ENCODE measurements around the gene KSR2. TPM values are rescaled to one million over a fixed set of nuclear protein-coding genes. Genes with fewer than 3 reads are reported as not detected.

KSR2 gene
- total and polyA plus RNA-seq, 2 donors (not counting 3 experiments of a cell fraction or from before 2014, with no cell fraction given), result 2.1 to 5.2 TPM

DNA sequence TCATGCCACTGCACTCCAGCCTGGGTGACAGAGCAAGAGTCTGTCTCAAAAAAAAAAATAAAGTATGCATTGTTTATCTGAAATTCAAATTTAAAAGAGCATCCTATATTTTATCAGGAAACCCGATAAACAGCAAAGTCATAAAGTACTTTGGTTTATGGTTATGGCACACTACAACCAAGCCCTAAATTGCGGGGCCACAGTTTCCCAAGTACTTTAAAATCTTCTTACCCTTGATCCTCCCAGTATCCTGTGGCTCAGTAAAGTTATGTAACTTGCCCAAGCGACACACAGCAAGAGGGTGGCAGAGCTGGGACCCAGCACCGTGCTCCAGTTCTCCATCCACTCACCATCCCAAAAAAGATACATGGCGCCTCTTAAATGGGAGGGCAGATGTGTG is 35.2 kb downstream of the KSR2 start:
- no peaks in the 10 kb centered on the region for H3K27me3 ChIP-seq (ENCODE audit: control insufficient read depth in 2 of 2, insufficient read depth in 2 of 2, low read length in 2 of 2)
- no peaks in the 10 kb centered on the region for H3K9me3 ChIP-seq (replicated peaks; ENCODE audit: control insufficient read depth, insufficient read depth, low read length)
- no peak for FAIRE-seq
- no peaks in the 10 kb centered on the region for H4K20me1 ChIP-seq (replicated peaks; ENCODE audit: control insufficient read depth, extremely low read depth, insufficient read depth, low read length)
- H3K27ac ChIP-seq (ENCODE audit: insufficient read depth, low read depth, low read length), result no peak overlapping the region
- no TSS peak for BruUV-seq (replicated peaks)
- no peak overlapping the region for H3K4me2 ChIP-seq (ENCODE audit: insufficient read depth, low read length)
- ChIA-PET CTCF (no interaction called here), POLR2A (no interaction called here)
- DNase-seq (ENCODE audit: low read depth, low spot score), result no peak
- dilution Hi-C loops (cut with MboI; ENCODE audit: extremely low pct_ligation_motif_present, low sequenced_read_pairs) (no loop called here), intact Hi-C loops (cut with micrococcal nuclease) (no loop called here)
- no peaks in the 10 kb centered on the region for H3K79me2 ChIP-seq (ENCODE audit: control insufficient read depth, insufficient read depth, low read length)
- H3K4me1 ChIP-seq (ENCODE audit: control insufficient read depth, extremely low read depth, insufficient read depth, low read length), result no peaks in the 10 kb centered on the region
- TF ChIP-seq JUN (IDR thresholded peaks at IDR 0.05; ENCODE audit: borderline replicate concordance, insufficient read depth, insufficient read length, low read depth) (no peak), POLR2A (IDR thresholded peaks at IDR 0.05; ENCODE audit: low read depth, low read length) (no peak), FOS (IDR thresholded peaks at IDR 0.05; ENCODE audit: borderline replicate concordance, insufficient read depth, low read length) (no peak), MYC (IDR thresholded peaks at IDR 0.05; ENCODE audit: low read depth, low read length) (no peak), EZH2 (IDR thresholded peaks at IDR 0.05; ENCODE audit: borderline replicate concordance, low read depth, low read length, severe bottlenecking) (no peak), GATA2 (IDR thresholded peaks at IDR 0.05; ENCODE audit: insufficient read depth, insufficient read length, low read depth, low read length) (no peak), POLR2AphosphoS5 (IDR thresholded peaks at IDR 0.05; ENCODE audit: insufficient read depth, low read depth, low read length) (no peak)
- TF ChIP-seq, protein P1, sequence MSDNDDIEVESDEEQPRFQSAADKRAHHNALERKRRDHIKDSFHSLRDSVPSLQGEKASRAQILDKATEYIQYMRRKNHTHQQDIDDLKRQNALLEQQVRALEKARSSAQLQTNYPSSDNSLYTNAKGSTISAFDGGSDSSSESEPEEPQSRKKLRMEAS (IDR thresholded peaks at IDR 0.05; ENCODE audit: insufficient read depth, insufficient read length), result no peak
- TF ChIP-seq, protein P2, sequence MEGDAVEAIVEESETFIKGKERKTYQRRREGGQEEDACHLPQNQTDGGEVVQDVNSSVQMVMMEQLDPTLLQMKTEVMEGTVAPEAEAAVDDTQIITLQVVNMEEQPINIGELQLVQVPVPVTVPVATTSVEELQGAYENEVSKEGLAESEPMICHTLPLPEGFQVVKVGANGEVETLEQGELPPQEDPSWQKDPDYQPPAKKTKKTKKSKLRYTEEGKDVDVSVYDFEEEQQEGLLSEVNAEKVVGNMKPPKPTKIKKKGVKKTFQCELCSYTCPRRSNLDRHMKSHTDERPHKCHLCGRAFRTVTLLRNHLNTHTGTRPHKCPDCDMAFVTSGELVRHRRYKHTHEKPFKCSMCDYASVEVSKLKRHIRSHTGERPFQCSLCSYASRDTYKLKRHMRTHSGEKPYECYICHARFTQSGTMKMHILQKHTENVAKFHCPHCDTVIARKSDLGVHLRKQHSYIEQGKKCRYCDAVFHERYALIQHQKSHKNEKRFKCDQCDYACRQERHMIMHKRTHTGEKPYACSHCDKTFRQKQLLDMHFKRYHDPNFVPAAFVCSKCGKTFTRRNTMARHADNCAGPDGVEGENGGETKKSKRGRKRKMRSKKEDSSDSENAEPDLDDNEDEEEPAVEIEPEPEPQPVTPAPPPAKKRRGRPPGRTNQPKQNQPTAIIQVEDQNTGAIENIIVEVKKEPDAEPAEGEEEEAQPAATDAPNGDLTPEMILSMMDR (IDR thresholded peaks at IDR 0.05; ENCODE audit: extremely low read depth in 1 of 2, insufficient read depth in 1 of 2, low read depth in 1 of 2, low read length in 2 of 2), result no peak
- H3K9me1 ChIP-seq (replicated peaks; ENCODE audit: control insufficient read depth, extremely low read depth, insufficient read depth, low read length), result no peaks in the 10 kb centered on the region
- H3K36me3 ChIP-seq (ENCODE audit: control insufficient read depth in 2 of 2, extremely low read depth in 1 of 2, insufficient read depth in 2 of 2, low read length in 2 of 2), result no peaks in the 10 kb centered on the region
- no peak overlapping the region for H3K9ac ChIP-seq (replicated peaks; ENCODE audit: extremely low read depth, insufficient read depth, low read length)
- H2AFZ ChIP-seq (ENCODE audit: low read depth, low read length), result no peak overlapping the region
- no peak overlapping the region for H3K4me3 ChIP-seq (replicated peaks in 1 of 3; ENCODE audit: insufficient read depth in 1 of 3, low read depth in 1 of 3, low read length in 3 of 3)

All from endothelial cell of umbilical vein (primary cell).